Lower leg skin (tissue), 3 donors: ENCODE measurements around the gene CAV2.

ENCODE experiments used
- CTCF ChIP-seq, 3 donors: fragments of 450-650 bp; IDR thresholded peaks; one replicate each; pipeline ENCODE4 v1.5.1; 2016; ENCODE audit warnings: antibody characterized with exemption in 3 of 3, mild to moderate bottlenecking in 3 of 3, moderate library complexity in 2 of 3
- POLR2A ChIP-seq, 2 donors: fragments of 450-650 bp; IDR thresholded peaks; one replicate each; pipeline ENCODE4 v1.6.1; 2016 to 2017; ENCODE audit warnings: antibody characterized with exemption in 2 of 2, mild to moderate bottlenecking in 1 of 2, moderate library complexity in 1 of 2

DNA sequence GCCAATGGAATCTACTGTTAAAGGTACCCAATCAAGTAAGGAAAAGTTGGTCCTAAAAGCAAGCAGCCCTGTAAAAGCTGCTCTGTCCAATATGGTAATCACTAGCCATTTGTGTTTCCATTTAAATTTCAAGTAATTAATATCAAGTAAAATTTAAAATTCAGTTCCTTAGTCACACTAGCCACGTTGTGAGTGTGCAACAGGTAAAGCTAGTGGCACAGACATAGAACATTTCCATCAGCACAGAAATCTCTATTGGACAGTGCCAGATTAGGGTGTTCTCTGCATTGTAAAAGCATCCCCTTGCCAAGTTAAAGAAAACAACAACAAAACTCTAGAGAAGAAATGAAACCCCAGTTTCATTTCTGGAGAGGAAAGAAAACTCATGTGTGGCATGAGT is 29.7 kb downstream of the CAV2 start:
- TF ChIP-seq CTCF (IDR thresholded peaks at IDR 0.05) (no peak), POLR2A (IDR thresholded peaks at IDR 0.05) (no peak)
